Skeletal muscle satellite cell (primary cell): ENCODE data around the gene APMAP. TPM values are rescaled to one million over a fixed set of nuclear protein-coding genes. Genes with fewer than 3 reads are reported as not detected.

Experiments used
- H3K27me3 ChIP-seq: 2 replicates; pipeline ENCODE4 v1.7.0; 2013; ENCODE audit warnings: low read length; ENCODE audit not compliant: control insufficient read depth, insufficient read depth
- H3K36me3 ChIP-seq: 2 replicates; pipeline ENCODE4 v1.7.0; 2013; ENCODE audit warnings: mild to moderate bottlenecking, control low read depth, low read length; ENCODE audit not compliant: insufficient read depth
- H3K4me1 ChIP-seq: 2 replicates; pipeline ENCODE4 v1.7.0; 2013; ENCODE audit warnings: low read length; ENCODE audit not compliant: control insufficient read depth, insufficient read depth
- H3K4me2 ChIP-seq: 2 replicates; pipeline ENCODE4 v1.7.0; 2013; ENCODE audit warnings: mild to moderate bottlenecking, low read length
- H3K4me3 ChIP-seq: 2 replicates; pipeline ENCODE4 v1.7.0; 2013; ENCODE audit warnings: low read length
- H3K9ac ChIP-seq: 2 replicates; pipeline ENCODE4 v1.7.0; 2013; ENCODE audit warnings: mild to moderate bottlenecking, low read depth, low read length, moderate library complexity
- H3K9me3 ChIP-seq: replicated peaks from 2 replicates; pipeline ENCODE4 v1.7.0; 2013; ENCODE audit warnings: mild to moderate bottlenecking, control low read depth, low read length
- total RNA-seq: library from RNA; depleted of rRNA; stranded (reverse); fragments of >200 nt; gene quantifications from 2 replicates; pipeline ENCODE4 v1.2.3, GENCODE V29; 2012; rRNA removed

Gene APMAP, protein sequence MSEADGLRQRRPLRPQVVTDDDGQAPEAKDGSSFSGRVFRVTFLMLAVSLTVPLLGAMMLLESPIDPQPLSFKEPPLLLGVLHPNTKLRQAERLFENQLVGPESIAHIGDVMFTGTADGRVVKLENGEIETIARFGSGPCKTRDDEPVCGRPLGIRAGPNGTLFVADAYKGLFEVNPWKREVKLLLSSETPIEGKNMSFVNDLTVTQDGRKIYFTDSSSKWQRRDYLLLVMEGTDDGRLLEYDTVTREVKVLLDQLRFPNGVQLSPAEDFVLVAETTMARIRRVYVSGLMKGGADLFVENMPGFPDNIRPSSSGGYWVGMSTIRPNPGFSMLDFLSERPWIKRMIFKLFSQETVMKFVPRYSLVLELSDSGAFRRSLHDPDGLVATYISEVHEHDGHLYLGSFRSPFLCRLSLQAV
- total RNA-seq: 64.0 and 75.0 TPM in 2 replicates

DNA sequence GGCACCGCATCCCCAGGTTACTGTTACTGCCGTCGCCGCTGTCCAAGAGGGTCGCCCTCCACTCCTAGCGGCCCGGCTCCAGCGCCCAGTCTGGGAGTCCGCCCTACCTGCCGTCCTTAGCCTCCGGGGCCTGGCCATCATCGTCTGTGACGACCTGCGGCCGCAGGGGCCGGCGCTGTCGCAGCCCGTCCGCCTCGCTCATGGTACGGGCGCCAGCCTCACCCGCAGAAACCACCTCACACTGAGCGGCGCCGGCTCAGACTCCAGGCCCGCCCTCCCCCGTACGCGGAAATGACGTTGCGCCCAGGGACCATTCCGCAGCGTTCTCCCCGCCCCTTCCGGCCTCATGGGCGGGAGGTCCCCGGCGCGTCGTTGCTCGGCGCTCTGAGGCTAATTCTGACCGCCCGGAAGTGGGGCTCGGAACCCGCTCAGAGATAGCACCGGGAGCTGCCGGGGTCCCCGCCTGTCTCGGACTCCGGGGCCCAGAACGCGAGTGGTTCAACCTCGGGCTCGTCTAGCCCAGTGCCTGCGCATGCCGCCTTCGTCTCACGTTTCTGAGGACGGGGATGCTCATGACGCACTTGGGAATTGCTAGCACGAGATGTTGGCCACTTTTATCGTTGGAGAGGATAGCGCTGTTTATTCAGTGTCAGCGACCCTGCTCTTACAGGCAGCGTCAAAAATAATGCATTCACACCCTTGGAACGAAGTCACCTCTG, at the start of gene APMAP:
TSS of gene APMAP (minus strand) at position 265 of the 719 bp plus-strand sequence. CDS start at position 202, 63 bp downstream.
- Histone ChIP-seq H3K4me3 (peak within 1 kb of the TSS; percentile 95), H3K36me3 (no peaks in the 10 kb centered on the region), H3K9ac (peak within 1 kb of the TSS; percentile 87), H3K4me1 (peaks cover 25% of the 10 kb centered on the region), H3K27me3 (peaks cover 8% of the 10 kb centered on the region), H3K4me2 (peak within 1 kb of the TSS; percentile 96), H3K9me3 (no peaks in the 10 kb centered on the region)

DNA sequence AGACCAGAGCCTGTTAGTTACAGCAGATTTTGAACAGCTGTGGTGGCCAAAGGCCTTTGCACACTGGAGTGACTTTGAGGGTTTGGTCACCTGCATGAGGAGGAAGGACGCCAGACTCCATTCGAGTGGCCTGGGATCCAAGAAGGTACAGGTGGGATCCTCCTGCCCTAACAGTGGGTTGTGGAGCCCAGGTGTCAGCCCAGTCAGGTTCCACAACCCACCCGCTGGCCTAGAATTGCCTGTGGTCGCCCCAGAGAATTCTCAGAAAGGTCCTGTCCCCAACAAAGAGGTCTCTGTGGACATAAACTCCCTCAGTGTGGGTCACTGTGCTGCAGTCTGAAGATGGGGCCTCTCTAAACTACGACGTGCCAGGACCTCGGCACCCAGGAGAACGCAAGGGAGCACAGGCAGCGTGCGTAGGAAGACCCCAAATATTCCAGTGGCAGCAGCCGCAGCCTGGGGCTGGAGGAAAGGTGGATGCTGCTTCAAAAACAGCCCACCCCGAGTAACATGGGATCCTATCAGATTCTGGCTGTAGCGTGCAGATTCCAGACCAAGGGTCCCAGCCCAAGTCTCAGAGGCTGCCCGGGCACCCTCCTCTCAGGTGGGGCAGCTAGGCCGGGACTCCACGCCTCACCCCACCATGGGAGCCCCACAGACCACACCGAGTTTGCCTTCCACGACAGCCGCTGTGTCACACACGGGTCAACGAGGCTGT, 49.4 kb upstream of the APMAP start:
- H3K9ac ChIP-seq: no peak overlapping the region
- H3K9me3 ChIP-seq: no peaks in the 10 kb centered on the region
- H3K36me3 ChIP-seq: no peaks in the 10 kb centered on the region
- no peak overlapping the region for H3K4me2 ChIP-seq
- peaks cover 10% of the 10 kb centered on the region for H3K4me1 ChIP-seq
- H3K4me3 ChIP-seq: no peak overlapping the region
- peaks cover 59% of the 10 kb centered on the region for H3K27me3 ChIP-seq

DNA sequence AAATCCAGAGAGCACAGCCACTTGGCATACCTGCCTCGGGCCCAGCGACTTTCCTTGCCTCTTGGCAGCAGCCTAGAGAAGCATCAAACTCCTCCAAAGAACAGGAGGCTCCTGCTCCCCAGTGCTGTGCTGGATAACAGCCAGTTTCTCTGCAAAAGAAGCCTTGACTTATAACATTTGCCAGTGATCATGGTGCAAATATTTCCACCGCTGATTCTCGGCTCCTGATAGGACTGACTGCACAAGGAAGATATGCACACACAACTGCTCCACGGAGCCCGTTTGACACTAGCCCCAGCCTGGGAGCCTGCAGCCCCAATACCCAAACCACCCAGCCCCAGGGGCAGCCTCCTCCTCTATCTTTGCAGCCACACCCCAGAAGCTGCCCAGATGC, 47.9 kb upstream of the APMAP start:
- Histone ChIP-seq H3K27me3 (peaks cover 63% of the 10 kb centered on the region), H3K4me3 (no peak overlapping the region), H3K9me3 (no peaks in the 10 kb centered on the region), H3K36me3 (no peaks in the 10 kb centered on the region), H3K4me2 (peak overlapping the region; percentile 37), H3K4me1 (peaks cover 10% of the 10 kb centered on the region), H3K9ac (no peak overlapping the region)

DNA sequence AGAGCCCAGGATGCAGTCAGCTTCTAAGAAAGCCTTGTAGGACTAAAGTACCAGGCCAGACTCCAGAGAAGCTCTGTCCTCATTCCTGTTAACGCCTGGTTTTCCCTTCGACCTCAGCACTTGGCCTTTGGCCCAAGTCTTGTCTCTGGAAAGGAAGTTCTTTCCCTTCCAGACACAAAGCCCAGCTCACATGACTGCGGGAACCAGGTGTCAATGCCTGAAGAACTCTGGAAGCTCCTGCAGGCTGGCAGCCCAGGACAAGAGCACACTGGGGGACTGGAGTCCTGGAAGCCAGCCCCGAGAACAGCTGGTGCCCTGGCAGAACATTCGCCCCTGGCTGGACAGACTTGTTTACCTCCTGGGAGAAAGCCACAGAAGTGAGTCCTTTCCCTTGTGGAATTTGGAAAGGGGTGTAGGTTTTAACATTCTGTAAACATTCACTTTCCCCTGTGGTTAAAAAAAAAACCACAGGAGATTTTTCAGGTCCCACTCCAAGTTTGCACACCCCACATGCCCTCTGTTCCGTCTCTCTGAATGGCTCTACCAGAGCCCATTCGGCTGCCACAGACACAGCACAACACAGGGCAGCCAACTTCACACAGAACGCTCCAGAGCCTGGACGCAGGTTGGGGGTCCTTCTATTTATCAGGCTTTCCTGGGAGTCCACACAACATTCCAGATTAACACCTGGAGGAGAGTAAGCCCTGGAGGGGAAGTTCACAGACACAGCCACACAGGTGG, 47.3 kb upstream of the APMAP start:
- Histone ChIP-seq H3K9ac (no peak overlapping the region), H3K4me1 (peaks cover 10% of the 10 kb centered on the region)

DNA sequence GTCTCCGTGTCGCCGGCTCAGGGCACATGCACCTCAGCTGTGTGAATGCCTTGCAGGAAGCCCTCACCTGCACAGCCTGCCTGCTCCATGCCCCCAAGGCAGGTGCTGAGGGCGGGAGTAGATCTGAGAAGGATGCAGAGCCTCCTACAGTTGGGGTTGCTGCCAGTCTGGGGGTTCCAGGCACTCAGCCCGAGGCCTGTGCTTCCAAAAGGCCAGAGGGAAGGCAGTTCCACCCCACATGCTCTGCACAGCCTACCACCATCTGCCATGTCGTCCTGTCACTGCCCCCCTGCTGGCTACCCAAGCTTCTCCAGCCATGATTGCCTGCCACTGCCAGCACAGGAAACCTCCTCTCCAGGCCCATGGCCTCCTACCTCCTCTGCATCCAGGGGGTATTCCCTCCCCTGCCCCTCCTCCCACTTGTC, 46.1 kb upstream of the APMAP start:
- no peak overlapping the region for H3K9ac ChIP-seq
- H3K9me3 ChIP-seq: no peaks in the 10 kb centered on the region
- H3K4me2 ChIP-seq: no peak overlapping the region
- H3K27me3 ChIP-seq: peaks cover 54% of the 10 kb centered on the region
- no peak overlapping the region for H3K4me3 ChIP-seq
- peaks cover 10% of the 10 kb centered on the region for H3K4me1 ChIP-seq
- no peaks in the 10 kb centered on the region for H3K36me3 ChIP-seq

More for the DNA sequence above, 47.3 kb upstream of the APMAP start:
- Histone ChIP-seq H3K4me3 (no peak overlapping the region), H3K4me2 (peak overlapping the region; percentile 37), H3K9me3 (no peaks in the 10 kb centered on the region), H3K27me3 (peaks cover 58% of the 10 kb centered on the region), H3K36me3 (no peaks in the 10 kb centered on the region)

DNA sequence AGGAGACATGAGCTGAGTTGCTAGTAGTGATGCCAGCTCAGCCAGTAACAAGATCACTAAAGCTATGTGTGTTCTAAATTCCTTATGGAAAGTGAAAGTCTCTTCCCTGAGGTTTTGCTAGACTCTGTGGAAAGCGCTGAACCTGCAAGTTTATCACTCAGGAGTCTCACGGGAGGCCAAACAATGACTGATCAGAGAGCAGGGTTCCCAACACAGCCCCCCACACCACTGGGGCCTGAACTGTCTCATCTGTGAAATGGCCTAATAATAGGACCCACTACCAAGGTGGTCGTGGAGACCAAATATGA, 45.5 kb upstream of the APMAP start:
- Histone ChIP-seq H3K4me3 (no peak overlapping the region), H3K36me3 (no peaks in the 10 kb centered on the region), H3K27me3 (peaks cover 54% of the 10 kb centered on the region), H3K4me2 (no peak overlapping the region), H3K9me3 (no peaks in the 10 kb centered on the region), H3K9ac (no peak overlapping the region), H3K4me1 (peaks cover 10% of the 10 kb centered on the region)

DNA sequence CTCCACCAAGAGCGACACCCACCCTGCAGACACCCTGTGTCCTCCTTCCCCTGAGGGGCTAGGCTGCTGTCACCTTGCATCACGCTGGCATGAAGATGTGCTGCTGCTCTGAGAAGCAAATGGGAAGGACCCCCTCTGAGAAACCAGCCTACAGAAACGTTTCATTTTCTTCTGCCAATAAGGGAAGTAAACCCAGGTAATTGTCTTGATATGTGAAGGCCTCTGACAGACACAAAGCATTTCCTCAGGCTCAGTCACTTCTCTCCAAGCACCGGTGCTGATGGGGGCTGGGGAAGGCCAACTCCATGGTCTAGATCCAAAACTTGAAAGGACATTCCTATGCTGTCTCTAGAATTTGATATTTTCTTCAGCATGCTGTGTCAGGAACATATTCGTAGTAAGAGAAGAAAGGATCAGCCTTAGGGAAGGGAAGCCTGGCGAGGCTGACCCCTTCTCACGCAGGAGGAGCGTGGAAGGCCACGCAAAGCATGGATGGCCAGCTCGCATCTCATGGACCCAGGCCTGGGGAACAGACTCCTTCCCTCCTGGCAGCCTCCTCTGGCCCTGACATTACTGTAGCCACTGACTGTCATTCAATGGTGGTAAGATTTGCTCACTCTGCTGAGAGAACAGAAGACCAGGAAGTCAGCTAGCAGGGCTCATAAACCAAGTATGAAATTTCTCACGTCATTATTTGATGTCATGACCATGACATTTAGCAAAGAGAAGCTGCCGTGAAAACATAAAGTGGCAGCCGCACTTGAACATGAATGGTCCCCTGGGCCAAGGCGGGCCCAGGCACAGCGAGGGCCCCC, 44.9 kb upstream of the APMAP start:
- Histone ChIP-seq H3K36me3 (no peaks in the 10 kb centered on the region), H3K9ac (no peak overlapping the region), H3K9me3 (no peaks in the 10 kb centered on the region), H3K27me3 (peaks cover 57% of the 10 kb centered on the region), H3K4me2 (no peak overlapping the region), H3K4me3 (no peak overlapping the region), H3K4me1 (peaks cover 10% of the 10 kb centered on the region)

DNA sequence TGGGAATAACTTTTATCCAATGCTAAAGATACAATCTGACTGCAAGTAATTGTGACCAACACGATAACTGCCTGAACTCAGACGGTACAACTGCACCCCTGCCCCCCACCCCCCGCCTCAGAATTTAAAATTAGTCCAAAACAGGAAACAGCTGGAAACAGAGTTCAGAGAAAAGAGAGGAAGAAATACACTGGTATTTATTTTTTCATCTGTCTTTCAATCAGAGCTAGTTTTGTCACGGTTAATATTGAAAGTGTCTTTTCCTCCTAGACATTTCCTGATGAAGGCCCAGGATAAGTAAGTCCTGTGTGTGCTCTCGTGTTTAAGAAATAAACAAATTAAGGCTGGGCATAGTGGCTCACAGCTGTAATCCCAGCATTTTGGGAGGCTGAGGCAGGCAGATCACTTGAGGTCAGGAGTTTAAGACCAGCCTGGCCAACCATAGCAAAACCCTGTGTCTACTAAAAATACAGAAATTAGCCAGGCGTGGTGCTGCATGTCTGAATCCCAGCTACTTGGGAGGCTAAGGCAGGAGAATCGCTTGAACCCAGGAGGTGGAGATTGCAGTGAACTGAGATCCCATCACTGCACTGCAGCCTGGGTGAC, 43.9 kb upstream of the APMAP start:
- peaks cover 52% of the 10 kb centered on the region for H3K27me3 ChIP-seq
- peaks cover 10% of the 10 kb centered on the region for H3K4me1 ChIP-seq
- H3K9ac ChIP-seq: no peak overlapping the region
- no peak overlapping the region for H3K4me3 ChIP-seq
- no peaks in the 10 kb centered on the region for H3K9me3 ChIP-seq
- no peaks in the 10 kb centered on the region for H3K36me3 ChIP-seq
- no peak overlapping the region for H3K4me2 ChIP-seq

DNA sequence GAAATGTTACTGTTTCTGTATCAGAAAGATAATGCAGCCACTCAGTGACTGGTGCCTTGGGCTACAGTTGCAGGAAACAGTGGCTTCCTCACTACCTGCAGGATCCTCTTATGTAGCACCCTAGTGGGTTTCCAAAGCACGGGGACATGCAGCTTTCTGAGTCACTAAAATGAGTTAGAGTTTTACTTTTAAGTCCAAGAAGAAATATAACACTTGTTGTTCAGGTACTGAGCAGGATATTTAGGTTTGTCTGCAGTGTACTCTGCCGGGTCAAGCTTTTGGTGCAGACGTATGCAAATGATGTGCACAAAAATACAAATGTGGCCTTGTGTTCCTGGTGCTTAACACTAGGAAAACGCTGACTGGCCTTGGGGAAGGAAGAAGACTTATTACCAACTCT, 43.4 kb upstream of the APMAP start:
- H3K9ac ChIP-seq: no peak overlapping the region
- no peak overlapping the region for H3K4me2 ChIP-seq
- H3K4me3 ChIP-seq: no peak overlapping the region
- no peaks in the 10 kb centered on the region for H3K36me3 ChIP-seq
- H3K4me1 ChIP-seq: peaks cover 10% of the 10 kb centered on the region
- no peaks in the 10 kb centered on the region for H3K9me3 ChIP-seq
- peaks cover 50% of the 10 kb centered on the region for H3K27me3 ChIP-seq

DNA sequence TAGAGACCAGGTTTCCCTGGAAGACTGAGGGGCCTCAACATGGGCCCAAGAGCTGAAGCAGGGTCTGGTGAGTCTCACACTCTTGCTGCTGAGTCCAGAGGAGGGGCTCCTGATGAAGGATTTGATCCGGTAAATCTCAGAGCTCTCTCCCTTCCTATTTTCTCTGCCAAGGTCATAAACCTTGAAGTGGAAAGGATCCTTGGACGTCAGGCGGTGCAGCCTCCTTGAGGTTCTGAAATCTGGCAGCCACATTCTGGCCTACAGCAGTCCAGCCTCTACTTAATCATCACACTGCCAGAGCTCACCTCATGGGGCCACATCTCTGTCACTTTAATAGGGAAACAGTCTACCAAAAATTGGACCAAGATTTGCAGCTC, 41.4 kb upstream of the APMAP start:
- no peaks in the 10 kb centered on the region for H3K36me3 ChIP-seq

More for the DNA sequence above, 41.4 kb upstream of the APMAP start:
- Histone ChIP-seq H3K4me3 (no peak overlapping the region), H3K9ac (no peak overlapping the region), H3K9me3 (no peaks in the 10 kb centered on the region), H3K27me3 (peaks cover 42% of the 10 kb centered on the region), H3K4me1 (no peaks in the 10 kb centered on the region), H3K4me2 (no peak overlapping the region)
